ENCODE results near the gene SFT2D2. TPM values are rescaled to one million over a fixed set of nuclear protein-coding genes. Genes with fewer than 3 reads are reported as not detected.

Gene SFT2D2
- total RNA-seq, 1 experiment from 2014 or later, result 59.3 TPM

DNA sequence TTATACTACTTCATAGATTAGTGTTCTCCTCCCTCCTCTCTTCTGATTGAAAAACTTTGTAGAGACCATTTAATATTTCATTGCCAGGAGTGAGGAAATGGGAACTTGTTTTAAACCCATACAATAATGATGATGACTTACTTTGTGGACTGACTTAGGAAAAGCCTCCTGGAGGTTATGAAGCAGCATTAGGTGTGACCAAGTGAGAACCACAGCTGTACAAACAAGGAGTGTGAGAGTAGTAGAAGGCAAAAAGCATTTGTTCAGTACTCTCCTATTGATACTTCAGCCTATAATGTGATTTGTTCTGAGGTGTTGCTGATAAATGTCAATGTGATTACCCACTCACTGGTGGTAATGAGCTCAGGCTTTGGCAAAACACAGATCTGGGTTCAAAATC lies 38.6 kb upstream of the SFT2D2 start:
- BruUV-seq (replicated peaks), result no TSS peak
- TF ChIP-seq CTCF (IDR thresholded peaks at IDR 0.05; ENCODE audit: insufficient read depth in 1 of 2, low read depth in 1 of 2, low read length in 1 of 2, severe bottlenecking in 1 of 2, unreplicated experiment in 1 of 2), result no peak

GRCh38 chr1:168190403-168190802 lies 35.4 kb upstream of the SFT2D2 start:
- Mint-ChIP-seq H3K4me3 (ENCODE audit: unreplicated experiment) (no peak overlapping the region), H3K4me1 (ENCODE audit: low read depth, unreplicated experiment) (no peaks in the 10 kb centered on the region), H3K27ac (ENCODE audit: unreplicated experiment) (no peak overlapping the region), H3K9me3 (ENCODE audit: unreplicated experiment) (no peaks in the 10 kb centered on the region), H3K27me3 (ENCODE audit: insufficient read depth, unreplicated experiment) (no peaks in the 10 kb centered on the region), H3K36me3 (ENCODE audit: insufficient read depth, unreplicated experiment) (peaks cover 27% of the 10 kb centered on the region)
- no peaks in the 10 kb centered on the region for H3K9me3 ChIP-seq
- no peaks in the 10 kb centered on the region for H3K36me3 ChIP-seq (ENCODE audit: control insufficient read depth, insufficient read depth, low read length)
- H3K4me1 ChIP-seq, result no peaks in the 10 kb centered on the region
- ChIA-PET CTCF (interaction anchor here (0.5 kb wide), 1 partner anchor 14 kb away, joined by 3 read pairs; no protein-coding TSS in a partner anchor), POLR2A (no interaction called here)
- H3K4me3 ChIP-seq (ENCODE audit: low read depth, low read length), result no peak overlapping the region
- intact Hi-C loops (cut with micrococcal nuclease; ENCODE audit: unreplicated experiment), result no loop called here
- H3K27me3 ChIP-seq (replicated peaks; ENCODE audit: control insufficient read depth, insufficient read depth, low read length), result no peaks in the 10 kb centered on the region
- DNase-seq, result no peak
- BruUV-seq (replicated peaks), result no TSS peak
- no peak for TF ChIP-seq CTCF (IDR thresholded peaks at IDR 0.05; ENCODE audit: insufficient read depth in 1 of 2, low read depth in 1 of 2, low read length in 1 of 2, severe bottlenecking in 1 of 2, unreplicated experiment in 1 of 2)

More for the DNA sequence above, 38.6 kb upstream of the SFT2D2 start:
- Mint-ChIP-seq H3K9me3 (ENCODE audit: unreplicated experiment) (no peaks in the 10 kb centered on the region), H3K4me3 (ENCODE audit: unreplicated experiment) (no peak overlapping the region), H3K27me3 (ENCODE audit: insufficient read depth, unreplicated experiment) (no peaks in the 10 kb centered on the region), H3K27ac (ENCODE audit: unreplicated experiment) (no peak overlapping the region), H3K36me3 (ENCODE audit: insufficient read depth, unreplicated experiment) (peaks cover 17% of the 10 kb centered on the region), H3K4me1 (ENCODE audit: low read depth, unreplicated experiment) (peaks cover 6% of the 10 kb centered on the region)
- ChIA-PET POLR2A (no interaction called here), CTCF (no interaction called here)
- Histone ChIP-seq H3K4me1 (no peaks in the 10 kb centered on the region), H3K4me3 (ENCODE audit: low read depth, low read length) (no peak overlapping the region), H3K27me3 (replicated peaks; ENCODE audit: control insufficient read depth, insufficient read depth, low read length) (no peaks in the 10 kb centered on the region), H3K36me3 (ENCODE audit: control insufficient read depth, insufficient read depth, low read length) (no peaks in the 10 kb centered on the region), H3K9me3 (no peaks in the 10 kb centered on the region)
- no peak for DNase-seq
- intact Hi-C loops (cut with micrococcal nuclease; ENCODE audit: unreplicated experiment), result no loop called here

DNA sequence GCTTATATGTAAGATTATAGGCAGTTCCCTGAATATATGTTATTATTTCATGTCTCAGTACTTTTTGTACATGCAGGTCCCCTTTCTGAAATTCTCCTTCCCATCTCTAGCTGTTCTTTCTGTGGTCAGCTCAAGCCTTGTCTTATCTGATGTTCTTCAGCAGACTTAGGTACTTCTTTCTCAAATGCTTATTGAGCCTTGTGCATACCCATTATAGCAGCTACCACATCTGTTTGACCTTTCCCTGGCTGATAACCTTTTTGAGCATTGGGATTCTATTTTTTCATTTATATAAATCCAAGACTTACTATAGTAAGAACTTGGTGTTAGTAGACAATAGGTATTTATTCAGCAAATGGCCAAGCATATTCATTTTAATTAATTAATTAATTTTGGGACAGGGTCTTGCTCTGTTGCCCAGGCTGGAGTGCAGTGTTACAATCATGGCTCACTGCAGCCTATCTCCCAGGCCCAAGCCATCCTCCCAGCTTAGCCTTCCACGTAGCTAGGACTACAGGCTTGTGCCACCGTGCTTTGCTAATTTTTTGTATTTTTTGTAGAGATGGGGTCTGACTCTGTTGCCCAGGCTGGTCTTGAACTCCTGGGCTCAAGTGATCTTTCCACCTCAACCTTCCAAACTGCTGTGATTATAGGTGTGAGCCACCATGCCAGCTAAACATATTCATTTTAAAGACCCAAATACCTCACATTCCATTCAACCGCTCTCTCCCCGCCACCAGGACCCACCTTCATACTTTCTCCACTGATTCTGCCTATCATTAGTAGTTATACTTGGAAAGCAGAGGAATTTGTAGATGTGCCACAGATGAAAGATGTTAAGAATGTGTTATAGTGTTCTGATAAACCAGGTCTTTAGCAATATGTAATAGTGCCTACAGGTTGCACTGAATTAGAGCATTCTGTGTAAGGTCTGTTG lies 30.3 kb upstream of the SFT2D2 start:
- BruUV-seq (replicated peaks), result no TSS peak
- Histone ChIP-seq H3K36me3 (ENCODE audit: control insufficient read depth, insufficient read depth, low read length) (no peaks in the 10 kb centered on the region), H3K9me3 (no peaks in the 10 kb centered on the region), H3K4me3 (ENCODE audit: low read depth, low read length) (no peak overlapping the region), H3K4me1 (no peaks in the 10 kb centered on the region; the same call in 1 of the 2 replicates), H3K27me3 (replicated peaks; ENCODE audit: control insufficient read depth, insufficient read depth, low read length) (no peaks in the 10 kb centered on the region)
- Mint-ChIP-seq H3K4me1 (ENCODE audit: low read depth, unreplicated experiment) (peaks cover 6% of the 10 kb centered on the region), H3K36me3 (ENCODE audit: insufficient read depth, unreplicated experiment) (peaks cover 21% of the 10 kb centered on the region), H3K4me3 (ENCODE audit: unreplicated experiment) (no peak overlapping the region), H3K27ac (ENCODE audit: unreplicated experiment) (peak overlapping the region; percentile 19), H3K9me3 (ENCODE audit: unreplicated experiment) (no peaks in the 10 kb centered on the region), H3K27me3 (ENCODE audit: insufficient read depth, unreplicated experiment) (no peaks in the 10 kb centered on the region)
- intact Hi-C loops (cut with micrococcal nuclease; ENCODE audit: unreplicated experiment), result no loop called here
- CTCF ChIA-PET, result no interaction called here
- POLR2A ChIA-PET, result no interaction called here
- no peak for TF ChIP-seq CTCF (IDR thresholded peaks at IDR 0.05; ENCODE audit: insufficient read depth in 1 of 2, low read depth in 1 of 2, low read length in 1 of 2, severe bottlenecking in 1 of 2, unreplicated experiment in 1 of 2)
- DNase-seq, result no peak

Measured in Caco-2 (cell line).